Activated CD4-positive, alpha-beta T cell treated with anti-CD3 and anti-CD28 coated beads, Interleukin-2, amount 10 ng/mL, durations not matched to agents 7 days and 5 days (primary cell): ENCODE data around the gene POC1A. TPM values are rescaled to one million over a fixed set of nuclear protein-coding genes. Genes with fewer than 3 reads are reported as not detected.

ENCODE experiments used
- CTCF ChIA-PET: fragments of 350-600 bp; sonication (Branson Sonifier 250); formaldehyde crosslinking; loops from one replicate; lab custom pipeline; 2021; ENCODE audit warnings: antibody characterized with exemption; lab: Charles Lee
- POLR2A ChIA-PET: fragments of 350-600 bp; sonication (Branson Sonifier 250); formaldehyde crosslinking; loops from one replicate; lab custom pipeline; 2021; ENCODE audit warnings: antibody characterized with exemption; lab: Charles Lee
- DNase-seq: peaks from one replicate; pipeline ENCODE4 v3.0.0-alpha.2; 2020
- H3K27ac Mint-ChIP-seq: one replicate; pipeline ENCODE4 v1.8.0; 2021; ENCODE audit warnings: mild to moderate bottlenecking, moderate library complexity, mixed read lengths
- H3K27me3 Mint-ChIP-seq: one replicate; pipeline ENCODE4 v1.8.0; 2021; ENCODE audit warnings: mixed read lengths
- H3K36me3 Mint-ChIP-seq: one replicate; pipeline ENCODE4 v1.8.0; 2021; ENCODE audit warnings: low read depth, mixed read lengths
- H3K4me1 Mint-ChIP-seq: one replicate; pipeline ENCODE4 v1.8.0; 2021; ENCODE audit warnings: mixed read lengths
- H3K4me3 Mint-ChIP-seq: one replicate; pipeline ENCODE4 v1.8.0; 2021; ENCODE audit warnings: mild to moderate bottlenecking, moderate library complexity, mixed read lengths
- H3K9me3 Mint-ChIP-seq: one replicate; pipeline ENCODE4 v1.8.0; 2021; ENCODE audit warnings: mixed read lengths
- total RNA-seq, 2 experiments: library from RNA; stranded (reverse); gene quantifications; one replicate each; pipeline ENCODE4 v1.2.3, GENCODE V29; 2021

The POC1A gene
- total RNA-seq, 2 experiments from 2014 or later, result 26.9 to 28.2 TPM

DNA sequence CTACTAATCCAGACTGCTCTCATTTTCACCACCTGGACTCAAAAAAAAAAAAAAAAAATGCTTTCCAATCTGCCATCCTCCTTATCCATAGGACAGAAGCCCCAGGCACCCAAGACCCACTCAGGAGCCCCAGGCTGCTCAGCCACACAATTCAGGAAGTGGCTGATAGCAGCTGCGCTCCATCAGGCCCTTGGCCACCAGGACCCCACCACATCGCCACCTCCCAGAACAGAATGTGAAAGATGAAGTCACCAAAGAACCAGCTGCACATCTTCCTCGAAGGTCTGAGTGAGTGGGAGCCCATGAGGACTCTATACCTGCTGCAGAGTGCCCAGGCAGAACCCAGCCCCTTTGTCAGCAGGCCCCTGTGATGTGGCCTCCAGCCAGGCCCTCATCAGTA is 19.5 kb downstream of the POC1A start:
- ChIA-PET POLR2A (no interaction called here), CTCF (interaction anchor here (1.1 to 1.3 kb wide), 2 partner anchors 131 to 134 kb away, joined by 4 to 5 read pairs; no protein-coding TSS in a partner anchor)
- H3K27ac Mint-ChIP-seq, result no peak overlapping the region

DNA sequence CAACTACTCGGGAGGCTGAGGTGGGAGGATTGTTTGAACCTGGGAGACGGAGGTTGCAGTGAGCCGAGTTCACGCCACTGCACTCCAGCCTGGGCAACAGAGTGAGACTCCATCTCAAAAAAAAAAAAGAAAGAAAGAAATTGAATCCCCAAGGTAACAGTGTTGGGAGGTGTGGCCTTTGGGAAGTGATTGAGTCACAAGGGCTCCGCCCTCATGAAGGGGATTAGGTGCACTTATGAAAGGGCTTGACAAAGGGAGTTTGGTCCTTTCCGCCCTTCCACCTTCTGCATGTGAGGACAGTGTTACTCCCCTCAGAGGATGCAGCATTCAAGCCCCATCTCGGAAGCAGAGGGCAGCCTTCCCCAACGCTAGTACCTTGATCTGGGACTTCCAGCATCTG is 21.3 kb downstream of the POC1A start:
- Mint-ChIP-seq H3K9me3 (no peaks in the 10 kb centered on the region), H3K27me3 (no peaks in the 10 kb centered on the region), H3K27ac (no peak overlapping the region), H3K36me3 (no peaks in the 10 kb centered on the region), H3K4me3 (no peak overlapping the region), H3K4me1 (no peaks in the 10 kb centered on the region)
- no peak for DNase-seq
- ChIA-PET CTCF (interaction anchor here (1.4 kb wide), 1 partner anchor 9 kb away, joined by 6 read pairs; no protein-coding TSS in a partner anchor), POLR2A (no interaction called here)

More for the DNA sequence above, 19.5 kb downstream of the POC1A start:
- Mint-ChIP-seq H3K36me3 (no peaks in the 10 kb centered on the region), H3K4me1 (no peaks in the 10 kb centered on the region), H3K9me3 (no peaks in the 10 kb centered on the region), H3K27me3 (no peaks in the 10 kb centered on the region), H3K4me3 (no peak overlapping the region)
- no peak for DNase-seq

DNA sequence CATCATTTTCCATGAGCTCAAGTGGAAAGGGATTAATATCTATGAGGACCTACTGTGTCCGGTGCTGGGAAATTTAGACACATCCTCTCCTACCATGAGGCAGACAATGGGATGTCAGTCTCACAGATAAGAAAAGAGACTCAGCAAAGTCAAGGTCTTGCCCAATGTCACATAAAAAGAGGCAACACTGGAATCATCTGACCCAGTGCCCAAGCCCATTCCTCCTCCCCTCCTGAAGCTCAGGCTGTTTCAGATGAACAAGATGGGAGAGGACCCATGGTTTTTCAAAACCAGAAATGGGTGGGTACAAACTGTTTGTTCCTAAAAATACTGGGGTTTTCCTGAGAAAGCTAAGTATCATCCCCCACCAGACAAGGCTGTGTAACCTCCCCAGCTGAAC is 22.2 kb downstream of the POC1A start:
- Mint-ChIP-seq H3K27ac (no peak overlapping the region), H3K9me3 (no peaks in the 10 kb centered on the region), H3K4me3 (no peak overlapping the region), H3K4me1 (no peaks in the 10 kb centered on the region), H3K36me3 (no peaks in the 10 kb centered on the region), H3K27me3 (no peaks in the 10 kb centered on the region)
- CTCF ChIA-PET, result interaction anchor here (1.0 to 1.3 kb wide), 3 partner anchors 9 to 149 kb away, joined by 3 to 6 read pairs (median 3); no protein-coding TSS in a partner anchor
- POLR2A ChIA-PET, result no interaction called here
- no peak for DNase-seq

DNA sequence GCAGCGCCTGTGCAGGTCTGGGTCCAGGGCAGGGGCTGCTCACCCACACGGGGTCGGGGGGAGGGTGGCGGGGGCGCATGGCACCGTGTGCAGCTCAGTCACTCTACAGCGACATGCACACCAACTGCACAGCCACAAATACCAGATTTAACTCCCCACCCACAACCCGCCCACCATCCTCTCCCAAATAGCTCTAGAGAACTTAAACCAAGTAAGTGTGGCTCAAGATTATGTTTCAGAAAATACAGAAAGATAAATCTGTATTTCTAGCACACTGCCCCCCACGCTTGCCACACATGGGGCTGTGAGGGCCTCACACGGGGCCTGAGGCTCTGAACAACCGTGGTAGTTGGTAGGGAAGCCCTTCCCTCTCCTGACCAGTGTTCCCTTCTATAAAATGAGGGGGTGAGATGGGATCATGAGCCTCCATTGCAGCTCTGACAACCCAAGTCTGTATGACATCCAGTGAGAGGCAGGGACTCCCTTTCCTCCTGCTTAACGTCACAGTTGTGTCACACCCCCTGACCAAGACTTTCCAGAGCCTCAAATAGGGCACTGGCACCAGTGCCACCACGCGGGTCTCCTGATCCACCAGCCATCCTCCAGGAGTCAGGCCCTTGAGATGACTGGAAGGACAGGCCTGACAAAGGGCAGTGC is 23.1 kb downstream of the POC1A start:
- H3K36me3 Mint-ChIP-seq, result no peaks in the 10 kb centered on the region
- POLR2A ChIA-PET, result no interaction called here

DNA sequence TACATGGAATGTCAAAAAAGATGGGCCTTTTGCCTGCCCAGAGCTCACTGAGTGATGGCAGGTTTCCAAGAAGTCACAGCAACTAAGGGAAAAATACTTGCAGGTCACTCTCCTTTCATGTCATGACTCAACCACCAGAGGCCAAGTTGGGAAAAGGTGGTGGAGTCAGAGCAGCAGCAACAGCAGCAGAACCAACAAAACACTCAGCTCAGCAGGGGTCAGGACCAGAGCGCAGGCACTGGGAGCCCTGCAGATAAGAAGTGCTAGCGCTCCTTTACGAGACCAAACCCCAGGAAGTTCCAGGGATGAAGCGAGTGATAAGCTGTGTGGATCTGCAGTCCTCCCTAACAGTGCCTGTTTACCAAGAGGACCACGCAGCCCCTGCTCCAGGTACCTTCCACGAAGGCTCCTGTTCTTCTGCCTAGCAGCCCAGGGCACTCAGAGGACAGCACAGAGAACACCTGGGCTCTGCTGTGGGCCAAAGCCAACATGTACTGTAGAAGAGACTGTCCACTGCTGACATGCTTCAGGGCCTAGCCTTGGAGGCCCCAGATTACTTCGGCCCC is 26.0 kb downstream of the POC1A start:
- H3K4me3 Mint-ChIP-seq, result no peak overlapping the region
- no peak for DNase-seq
- no peaks in the 10 kb centered on the region for H3K4me1 Mint-ChIP-seq
- H3K9me3 Mint-ChIP-seq, result no peaks in the 10 kb centered on the region
- H3K27ac Mint-ChIP-seq, result no peak overlapping the region
- ChIA-PET CTCF (interaction anchor here (0.7 to 1.4 kb wide), 2 partner anchors 19 to 158 kb away, joined by 3 read pairs; no protein-coding TSS in a partner anchor), POLR2A (no interaction called here)
- no peaks in the 10 kb centered on the region for H3K36me3 Mint-ChIP-seq
- no peaks in the 10 kb centered on the region for H3K27me3 Mint-ChIP-seq

More for the DNA sequence above, 23.1 kb downstream of the POC1A start:
- Mint-ChIP-seq H3K27me3 (no peaks in the 10 kb centered on the region), H3K27ac (no peak overlapping the region), H3K9me3 (no peaks in the 10 kb centered on the region), H3K4me1 (no peaks in the 10 kb centered on the region), H3K4me3 (no peak overlapping the region)
- CTCF ChIA-PET, result interaction anchor here (1.0 to 1.3 kb wide), 3 partner anchors 8 to 148 kb away, joined by 3 to 6 read pairs (median 3); no protein-coding TSS in a partner anchor
- no peak for DNase-seq

DNA sequence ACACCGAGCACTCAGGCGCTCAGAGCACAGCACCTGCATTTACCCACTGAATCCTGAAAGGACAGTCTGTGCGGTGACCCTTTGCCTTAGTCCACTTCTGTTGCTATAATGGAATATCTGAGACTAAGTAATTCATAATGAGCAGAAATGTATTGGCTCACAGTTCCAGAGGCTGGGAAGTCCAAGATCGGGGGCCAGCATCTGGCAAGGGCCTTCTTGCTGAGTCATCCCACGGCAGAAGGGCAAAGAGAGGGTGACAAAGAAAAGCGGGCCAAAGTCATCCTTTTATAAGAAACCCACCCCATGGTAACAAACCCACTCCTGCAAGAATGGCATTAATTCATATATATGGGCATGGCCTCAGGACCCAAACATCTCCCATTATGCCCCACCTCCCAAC is 27.7 kb downstream of the POC1A start:
- Mint-ChIP-seq H3K9me3 (no peaks in the 10 kb centered on the region), H3K4me1 (peaks cover 7% of the 10 kb centered on the region), H3K4me3 (no peak overlapping the region), H3K27ac (no peak overlapping the region), H3K27me3 (no peaks in the 10 kb centered on the region), H3K36me3 (peaks cover 3% of the 10 kb centered on the region)
- no peak for DNase-seq
- ChIA-PET CTCF (no interaction called here), POLR2A (no interaction called here)

- no peak for DNase-seq
- peaks cover 7% of the 10 kb centered on the region for H3K36me3 Mint-ChIP-seq
- H3K27ac Mint-ChIP-seq, result no peak overlapping the region
- H3K9me3 Mint-ChIP-seq, result no peaks in the 10 kb centered on the region
- H3K27me3 Mint-ChIP-seq, result no peaks in the 10 kb centered on the region
- CTCF ChIA-PET, result no interaction called here
- H3K4me1 Mint-ChIP-seq, result peaks cover 11% of the 10 kb centered on the region
- POLR2A ChIA-PET, result no interaction called here
- no peak overlapping the region for H3K4me3 Mint-ChIP-seq
Observed at GRCh38 chr3:52126036-52126435, 28.2 kb downstream of the POC1A start.

DNA sequence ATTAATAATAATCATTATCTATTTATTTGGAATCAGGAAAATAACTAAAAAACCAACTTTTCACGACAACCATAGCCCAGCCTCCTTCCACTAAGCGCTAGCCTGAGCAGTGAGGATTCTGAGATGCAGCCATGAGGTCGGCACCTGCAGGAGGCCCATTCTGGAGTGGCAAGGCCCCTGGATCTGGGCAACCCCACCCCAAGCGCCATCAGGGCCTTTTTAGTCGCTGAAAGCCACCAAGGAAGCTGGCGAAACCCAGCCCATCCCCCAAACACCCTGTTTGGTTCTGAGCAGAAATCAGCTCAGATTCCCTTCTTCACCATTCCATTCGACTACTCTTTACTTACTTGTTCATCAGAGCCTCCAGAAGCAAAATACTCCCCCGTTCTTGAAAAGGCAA is 29.5 kb downstream of the POC1A start:
- H3K4me3 Mint-ChIP-seq, result no peak overlapping the region
- H3K36me3 Mint-ChIP-seq, result peaks cover 7% of the 10 kb centered on the region
- DNase-seq, result no peak
- CTCF ChIA-PET, result interaction anchor here (2.5 kb wide), 1 partner anchor 123 kb away, joined by 13 read pairs; no protein-coding TSS in a partner anchor
- H3K9me3 Mint-ChIP-seq, result no peaks in the 10 kb centered on the region
- no peak overlapping the region for H3K27ac Mint-ChIP-seq
- H3K27me3 Mint-ChIP-seq, result no peaks in the 10 kb centered on the region
- POLR2A ChIA-PET, result no interaction called here
- H3K4me1 Mint-ChIP-seq, result peaks cover 18% of the 10 kb centered on the region

DNA sequence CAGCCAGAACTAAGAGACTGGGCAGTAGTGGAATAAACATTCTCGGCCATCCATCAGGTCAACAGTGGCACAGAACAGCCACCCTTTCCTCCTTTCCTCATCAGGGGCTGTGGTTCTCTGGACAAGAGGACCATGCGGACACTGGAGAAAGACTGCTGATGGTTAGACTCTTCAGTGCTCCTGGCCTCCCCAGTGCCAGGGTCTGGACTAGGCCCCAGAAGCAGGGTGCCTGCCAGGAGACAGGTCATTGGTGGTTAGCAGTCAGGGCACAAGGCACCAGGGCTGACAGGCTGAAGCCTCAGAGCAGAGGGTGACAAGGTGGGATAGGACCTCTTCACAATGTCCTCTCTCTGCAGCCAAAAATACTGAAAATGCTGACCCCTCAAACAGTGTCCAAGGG is 30.1 kb downstream of the POC1A start:
- no peaks in the 10 kb centered on the region for H3K9me3 Mint-ChIP-seq
- H3K36me3 Mint-ChIP-seq, result peaks cover 12% of the 10 kb centered on the region
- no peaks in the 10 kb centered on the region for H3K27me3 Mint-ChIP-seq
- no peak overlapping the region for H3K27ac Mint-ChIP-seq
- H3K4me3 Mint-ChIP-seq, result no peak overlapping the region
- ChIA-PET CTCF (interaction anchor here (0.9 to 2.5 kb wide), 8 partner anchors 12 to 151 kb away, joined by 3 to 13 read pairs (median 5); partner anchors contain the start of genes ABHD14B and RPL29), POLR2A (no interaction called here)
- DNase-seq, result no peak
- H3K4me1 Mint-ChIP-seq, result peaks cover 18% of the 10 kb centered on the region

DNA sequence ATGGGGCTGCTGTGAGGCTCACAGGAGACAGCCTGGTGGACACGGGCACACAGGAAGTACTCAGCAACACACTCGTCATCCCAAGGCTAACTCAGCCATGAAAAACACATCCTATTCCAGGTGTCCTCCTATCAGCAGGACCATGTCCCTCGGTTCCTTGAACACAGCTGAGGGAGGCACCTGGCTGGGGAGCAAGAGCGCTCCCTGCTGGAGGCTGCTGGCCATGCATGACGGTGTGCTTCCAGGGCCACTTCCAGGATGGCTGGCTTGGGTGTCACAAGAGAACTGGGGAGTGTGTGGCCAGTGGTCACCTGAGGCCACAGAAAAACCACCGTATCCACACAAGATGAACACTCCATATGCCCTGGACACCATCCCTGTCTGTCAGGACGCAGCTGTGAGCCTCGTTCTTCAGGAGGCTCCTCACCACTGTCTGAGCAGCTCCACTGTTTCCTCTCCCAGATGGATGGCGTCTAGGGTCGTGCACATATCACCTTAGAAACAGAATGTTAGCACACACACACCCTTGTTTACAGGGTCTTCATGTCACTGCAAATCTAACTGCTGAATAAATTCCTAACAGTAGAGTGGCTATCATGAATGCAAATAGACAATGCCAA is 31.0 kb downstream of the POC1A start:
- H3K27ac Mint-ChIP-seq, result no peak overlapping the region
- DNase-seq, result peak; percentile 77
- H3K4me1 Mint-ChIP-seq, result peaks cover 18% of the 10 kb centered on the region
- no peak overlapping the region for H3K4me3 Mint-ChIP-seq
- H3K9me3 Mint-ChIP-seq, result no peaks in the 10 kb centered on the region
- peaks cover 14% of the 10 kb centered on the region for H3K36me3 Mint-ChIP-seq
- POLR2A ChIA-PET, result no interaction called here
- no peaks in the 10 kb centered on the region for H3K27me3 Mint-ChIP-seq
- CTCF ChIA-PET, result interaction anchor here (0.9 to 2.5 kb wide), 12 partner anchors 8 to 150 kb away, joined by 3 to 13 read pairs (median 5); partner anchors contain the start of genes ABHD14B, ACY1, POC1A and RPL29

DNA sequence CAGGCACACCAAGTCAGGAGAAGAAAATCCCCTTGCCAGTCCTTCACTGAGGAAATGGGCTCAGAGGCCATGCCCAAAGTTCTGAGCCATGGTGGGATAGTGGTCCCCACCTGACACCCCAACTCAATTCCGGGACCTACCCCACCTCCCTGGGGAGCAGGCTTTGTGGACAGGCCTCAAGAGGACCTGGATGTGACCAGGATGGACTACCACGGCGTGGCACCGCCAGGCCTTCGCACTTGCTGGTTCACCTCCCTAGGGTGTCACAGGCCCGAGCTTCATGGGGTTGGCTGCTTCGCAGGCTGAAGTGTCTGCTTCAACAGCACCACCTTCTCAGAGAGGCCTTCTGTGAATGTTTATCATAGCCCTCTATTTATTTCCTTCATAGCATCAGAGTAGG is 31.7 kb downstream of the POC1A start:
- Mint-ChIP-seq H3K27ac (peak overlapping the region; percentile 47), H3K4me1 (peaks cover 18% of the 10 kb centered on the region), H3K4me3 (no peak overlapping the region), H3K36me3 (peaks cover 14% of the 10 kb centered on the region), H3K9me3 (no peaks in the 10 kb centered on the region), H3K27me3 (no peaks in the 10 kb centered on the region)
- POLR2A ChIA-PET, result interaction anchor here (0.6 kb wide), 1 partner anchor 197 kb away, joined by 3 read pairs; no protein-coding TSS in a partner anchor
- CTCF ChIA-PET, result interaction anchor here (0.6 to 2.5 kb wide), 11 partner anchors 9 to 1157 kb away, joined by 3 to 13 read pairs (median 5); partner anchors contain the start of genes ACY1, POC1A and RPL29
- DNase-seq, result no peak

DNA sequence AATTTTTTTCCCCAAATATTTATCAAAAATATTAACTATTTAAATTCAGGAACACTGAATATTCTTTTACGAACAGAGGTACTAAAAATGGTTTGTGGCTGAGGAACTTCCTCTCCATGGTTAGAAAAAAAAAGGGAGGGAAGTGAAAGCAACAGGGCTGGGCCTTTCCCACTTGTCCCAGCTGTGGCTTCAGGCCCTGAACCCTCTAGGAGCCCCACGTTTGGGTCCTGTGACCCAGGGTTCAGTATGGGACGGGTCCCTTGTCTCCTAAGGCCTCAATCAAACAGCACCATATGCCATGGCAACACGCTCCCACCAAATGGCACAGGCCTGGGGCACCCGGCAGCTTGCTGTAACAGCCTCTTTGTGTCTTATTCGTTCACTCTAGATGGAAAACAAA is 32.4 kb downstream of the POC1A start:
- Mint-ChIP-seq H3K27me3 (no peaks in the 10 kb centered on the region), H3K27ac (peak overlapping the region; percentile 47), H3K4me1 (peaks cover 18% of the 10 kb centered on the region), H3K4me3 (no peak overlapping the region), H3K9me3 (no peaks in the 10 kb centered on the region), H3K36me3 (peaks cover 14% of the 10 kb centered on the region)
- ChIA-PET POLR2A (no interaction called here), CTCF (interaction anchor here (0.6 to 1.9 kb wide), 5 partner anchors 68 to 1156 kb away, joined by 3 to 6 read pairs (median 3); no protein-coding TSS in a partner anchor)
- no peak for DNase-seq
